OCI-LY1 (cell line): ENCODE data around the gene PYGM.
A peak's percentile ranks its signal among the peaks of the same experiment; 100 is the strongest.

Experiments used
- H2AFZ ChIP-seq: fragments of 200-600 bp; sonication (generic), shearing (Covaris generic); 2 replicates; pipeline ENCODE4 v1.6.0; 2014; ENCODE audit warnings: antibody characterized with exemption, mild to moderate bottlenecking, low read length
- H3F3A ChIP-seq: fragments of 200-600 bp; sonication (generic), shearing (Covaris generic); 2 replicates; pipeline ENCODE4 v1.6.0; 2014; ENCODE audit warnings: mild to moderate bottlenecking, antibody characterized with exemption, low read length, moderate library complexity; ENCODE audit not compliant: insufficient read depth
- H3K27ac ChIP-seq: fragments of 200-600 bp; sonication (generic); 2 replicates; pipeline ENCODE4 v1.5.1; 2014; ENCODE audit warnings: low read length, mixed run types, mild to moderate bottlenecking, low read depth; ENCODE audit not compliant: poor library complexity, severe bottlenecking
- H3K27me3 ChIP-seq: fragments of 200-600 bp; sonication (generic); 2 replicates; pipeline ENCODE4 v1.6.0; 2014; ENCODE audit warnings: antibody characterized with exemption, mild to moderate bottlenecking, low read length, moderate library complexity; ENCODE audit not compliant: insufficient read depth
- H3K36me3 ChIP-seq: fragments of 200-600 bp; sonication (generic); 2 replicates; pipeline ENCODE4 v1.6.1; 2014; ENCODE audit warnings: mild to moderate bottlenecking, antibody characterized with exemption, low read length, moderate library complexity, mixed read lengths; ENCODE audit not compliant: insufficient read depth
- H3K4me1 ChIP-seq: fragments of 200-600 bp; sonication (generic); 2 replicates; pipeline ENCODE4 v1.5.1; 2014; ENCODE audit warnings: mild to moderate bottlenecking, low read length, moderate library complexity; ENCODE audit not compliant: insufficient read depth, severe bottlenecking
- H3K4me2 ChIP-seq: fragments of 200-600 bp; sonication (generic), shearing (Covaris generic); 2 replicates; pipeline ENCODE4 v1.6.1; 2014; ENCODE audit warnings: low read length
- H3K4me3 ChIP-seq: fragments of 200-600 bp; sonication (generic); 2 replicates; pipeline ENCODE4 v1.5.1; 2014; ENCODE audit warnings: low read length, low read depth, mild to moderate bottlenecking, mixed read lengths; ENCODE audit not compliant: poor library complexity, severe bottlenecking
- H3K79me2 ChIP-seq: fragments of 200-600 bp; shearing (Covaris generic); 2 replicates; pipeline ENCODE4 v1.6.1; 2016; ENCODE audit warnings: mixed run types, low read length, mixed read lengths; ENCODE audit not compliant: insufficient read depth
- H3K9ac ChIP-seq: fragments of 200-600 bp; sonication (generic), shearing (Covaris generic); 2 replicates; pipeline ENCODE4 v1.6.1; 2014; ENCODE audit warnings: mild to moderate bottlenecking, low read length, mixed read lengths
- H3K9me2 ChIP-seq: fragments of 200-600 bp; sonication (generic), shearing (Covaris generic); 2 replicates; pipeline ENCODE4 v1.6.1; 2014; ENCODE audit warnings: low read depth, mild to moderate bottlenecking, low read length, mixed read lengths
- H3K9me3 ChIP-seq: fragments of 200-600 bp; shearing (Covaris generic); 2 replicates; pipeline ENCODE4 v1.6.1; 2014; ENCODE audit warnings: low read length, mixed read lengths
- H4K20me1 ChIP-seq: fragments of 200-600 bp; sonication (generic), shearing (Covaris generic); 2 replicates; pipeline ENCODE4 v1.6.0; 2016; ENCODE audit warnings: mild to moderate bottlenecking, low read length; ENCODE audit not compliant: insufficient read depth
- CTCF ChIP-seq: fragments of 200-600 bp; sonication (generic), shearing (Covaris generic); IDR thresholded peaks from 2 replicates; pipeline ENCODE4 v1.5.1; 2017; ENCODE audit warnings: mild to moderate bottlenecking, antibody characterized with exemption, low read length, moderate library complexity, mixed read lengths
- EZH2 ChIP-seq: fragments of 200-600 bp; sonication (generic), shearing (Covaris generic); IDR thresholded peaks from 2 replicates; pipeline ENCODE4 v1.8.0; 2017; ENCODE audit warnings: borderline replicate concordance, mixed run types, mild to moderate bottlenecking, antibody characterized with exemption, low read length, moderate library complexity, mixed read lengths

Gene PYGM

GRCh38 chr11:64801561-64802369 lies 42.0 kb upstream of the PYGM start:
- Histone ChIP-seq H3K79me2 (no peaks in the 10 kb centered on the region), H3K4me1 (peaks cover 48% of the 10 kb centered on the region), H3K27me3 (no peaks in the 10 kb centered on the region), H2AFZ (no peak overlapping the region), H3K9me2 (no peaks in the 10 kb centered on the region), H3K36me3 (peaks cover 53% of the 10 kb centered on the region), H3K4me3 (peak overlapping the region; percentile 66), H3K9ac (peak overlapping the region; percentile 84), H3K27ac (peak overlapping the region; percentile 93), H4K20me1 (no peaks in the 10 kb centered on the region), H3K4me2 (peak overlapping the region; percentile 97), H3F3A (no peaks in the 10 kb centered on the region), H3K9me3 (no peaks in the 10 kb centered on the region)
- no peak for TF ChIP-seq CTCF
- no peak for TF ChIP-seq EZH2

GRCh38 chr11:64801158-64801464 lies 41.3 kb upstream of the PYGM start:
- peaks cover 58% of the 10 kb centered on the region for H3K36me3 ChIP-seq
- H3K27me3 ChIP-seq: no peaks in the 10 kb centered on the region
- peak overlapping the region; percentile 84; the same call in 1 of the 2 replicates for H3K9ac ChIP-seq
- peak overlapping the region; percentile 66 for H3K4me3 ChIP-seq
- no peaks in the 10 kb centered on the region for H4K20me1 ChIP-seq
- H3K9me3 ChIP-seq: no peaks in the 10 kb centered on the region
- H3K79me2 ChIP-seq: no peaks in the 10 kb centered on the region
- TF ChIP-seq EZH2 (no peak), CTCF (no peak)
- H3K4me1 ChIP-seq: peaks cover 48% of the 10 kb centered on the region
- no peaks in the 10 kb centered on the region for H3F3A ChIP-seq
- H3K27ac ChIP-seq: peak overlapping the region; percentile 93
- H3K4me2 ChIP-seq: peak overlapping the region; percentile 97
- no peaks in the 10 kb centered on the region for H3K9me2 ChIP-seq
- no peak overlapping the region for H2AFZ ChIP-seq

GRCh38 chr11:64800303-64801157 lies 40.8 kb upstream of the PYGM start:
- no peaks in the 10 kb centered on the region for H3K9me2 ChIP-seq
- peak overlapping the region; percentile 97 for H3K4me2 ChIP-seq
- H3K9me3 ChIP-seq: no peaks in the 10 kb centered on the region
- TF ChIP-seq EZH2: no peak
- no peak for TF ChIP-seq CTCF
- H4K20me1 ChIP-seq: no peaks in the 10 kb centered on the region
- H3K36me3 ChIP-seq: peaks cover 58% of the 10 kb centered on the region
- H3K27me3 ChIP-seq: no peaks in the 10 kb centered on the region
- no peaks in the 10 kb centered on the region for H3F3A ChIP-seq
- H3K79me2 ChIP-seq: no peaks in the 10 kb centered on the region
- H3K27ac ChIP-seq: peak overlapping the region; percentile 93
- H2AFZ ChIP-seq: no peak overlapping the region
- peaks cover 48% of the 10 kb centered on the region for H3K4me1 ChIP-seq
- peak overlapping the region; percentile 66 for H3K4me3 ChIP-seq
- H3K9ac ChIP-seq: peak overlapping the region; percentile 16; the same call in 1 of the 2 replicates
